ENCODE data around the gene ADCYAP1.
A peak's percentile ranks its signal among the peaks of the same experiment; 100 is the strongest.

Gene ADCYAP1

GRCh38 chr18:902229-902628 lies 2.4 kb upstream of the ADCYAP1 start:
- Histone ChIP-seq H3K27me3 (ENCODE audit: low read depth, low read length) (peaks cover 35% of the 10 kb centered on the region), H3K27ac (ENCODE audit: low read length) (no peak overlapping the region), H3K9me3 (ENCODE audit: control insufficient read depth in 1 of 2, low read length in 2 of 2) (no peaks in the 10 kb centered on the region), H3K36me3 (ENCODE audit: control insufficient read depth in 1 of 2, insufficient read depth in 2 of 2, low read length in 2 of 2) (no peaks in the 10 kb centered on the region), H3K4me3 (ENCODE audit: low read depth in 1 of 2, low read length in 2 of 2) (no peak overlapping the region), H3K4me1 (ENCODE audit: control insufficient read depth in 1 of 2, insufficient read depth in 2 of 2, low read length in 2 of 2) (peaks cover 0 to 30% of the 10 kb centered on the region in 2 donors)

- Histone ChIP-seq H3K36me3 (ENCODE audit: control insufficient read depth in 1 of 2, insufficient read depth in 2 of 2, low read length in 2 of 2) (no peaks in the 10 kb centered on the region), H3K27ac (ENCODE audit: low read length) (no peak overlapping the region), H3K27me3 (ENCODE audit: low read depth, low read length) (peaks cover 46% of the 10 kb centered on the region), H3K4me3 (ENCODE audit: low read depth in 1 of 2, low read length in 2 of 2) (no peak overlapping the region), H3K9me3 (ENCODE audit: control insufficient read depth in 1 of 2, low read length in 2 of 2) (no peaks in the 10 kb centered on the region), H3K4me1 (ENCODE audit: control insufficient read depth in 1 of 2, insufficient read depth in 2 of 2, low read length in 2 of 2) (peaks cover 0 to 42% of the 10 kb centered on the region in 2 donors)
These were observed 970 bp upstream of the ADCYAP1 start for GRCh38 chr18:903701-904100.

DNA sequence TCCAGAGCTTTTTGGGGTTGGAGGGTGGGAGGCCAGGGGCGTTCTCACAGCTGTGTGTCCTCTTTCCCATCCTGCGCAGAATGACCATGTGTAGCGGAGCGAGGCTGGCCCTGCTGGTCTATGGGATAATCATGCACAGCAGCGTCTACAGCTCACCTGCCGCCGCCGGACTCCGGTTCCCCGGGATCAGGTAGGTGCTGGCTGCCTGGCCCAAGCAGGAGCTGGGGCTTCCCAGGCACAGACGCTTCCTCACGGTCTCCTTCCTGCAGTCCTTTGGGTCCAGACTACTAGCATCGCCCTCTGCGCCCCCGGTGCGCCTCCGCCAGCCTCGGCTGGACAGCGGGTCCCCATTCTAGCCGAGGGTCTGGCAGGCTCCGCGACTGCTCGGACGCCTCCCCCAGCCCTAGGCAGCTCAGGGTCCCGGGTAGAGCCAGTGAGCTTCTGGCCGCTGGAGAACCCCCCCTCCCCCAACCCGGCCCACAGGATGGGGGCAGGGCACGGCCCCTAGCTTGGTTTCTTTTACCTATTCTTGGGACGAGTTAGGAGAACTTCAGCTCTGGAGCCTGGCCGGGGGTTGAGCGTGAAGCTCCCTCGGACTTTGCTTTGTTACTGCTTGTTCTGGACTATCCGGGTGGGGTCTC lies 756 bp downstream of the ADCYAP1 start:
- H3K9me3 ChIP-seq (ENCODE audit: control insufficient read depth in 1 of 2, low read length in 2 of 2) = no peaks in the 10 kb centered on the region
- H3K4me3 ChIP-seq (ENCODE audit: low read depth in 1 of 2, low read length in 2 of 2) = no peak overlapping the region
- H3K27ac ChIP-seq (ENCODE audit: low read length) = no peak overlapping the region
- peaks cover 0 to 50% of the 10 kb centered on the region in 2 donors for H3K4me1 ChIP-seq (ENCODE audit: control insufficient read depth in 1 of 2, insufficient read depth in 2 of 2, low read length in 2 of 2)
- H3K36me3 ChIP-seq (ENCODE audit: control insufficient read depth in 1 of 2, insufficient read depth in 2 of 2, low read length in 2 of 2) = no peaks in the 10 kb centered on the region
- H3K27me3 ChIP-seq (ENCODE audit: low read depth, low read length) = peaks cover 57% of the 10 kb centered on the region

DNA sequence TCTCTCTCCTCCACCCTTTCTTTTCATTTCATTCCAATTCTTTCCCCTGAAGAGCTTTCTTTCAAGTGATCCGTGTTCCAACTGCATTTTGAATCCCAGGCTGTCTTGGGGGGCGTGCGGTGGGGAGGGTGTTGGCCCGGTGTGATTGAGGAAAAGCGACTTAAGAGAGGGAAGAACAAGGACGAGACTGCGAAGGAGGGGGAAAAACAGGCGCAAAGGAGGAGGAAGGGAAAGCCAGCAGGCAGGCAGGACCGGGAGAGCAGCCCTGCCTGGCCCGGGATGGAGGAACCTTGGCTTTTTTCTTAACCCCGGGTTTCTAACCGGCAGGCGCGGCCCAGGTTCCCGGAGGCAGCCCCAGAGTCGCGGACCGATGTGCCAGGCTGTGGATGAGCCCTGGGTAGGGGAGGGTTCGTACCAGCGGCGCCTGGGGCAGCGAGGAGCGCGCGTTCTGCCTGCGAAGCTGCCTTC lies 1.3 kb downstream of the ADCYAP1 start:
- H3K27ac ChIP-seq (ENCODE audit: low read length) = no peak overlapping the region
- no peaks in the 10 kb centered on the region for H3K9me3 ChIP-seq (ENCODE audit: control insufficient read depth in 1 of 2, low read length in 2 of 2)
- peaks cover 61% of the 10 kb centered on the region for H3K27me3 ChIP-seq (ENCODE audit: low read depth, low read length)
- H3K4me1 ChIP-seq (ENCODE audit: control insufficient read depth in 1 of 2, insufficient read depth in 2 of 2, low read length in 2 of 2) = peaks cover 0 to 50% of the 10 kb centered on the region in 2 donors
- no peaks in the 10 kb centered on the region for H3K36me3 ChIP-seq (ENCODE audit: control insufficient read depth in 1 of 2, insufficient read depth in 2 of 2, low read length in 2 of 2)
- H3K4me3 ChIP-seq (ENCODE audit: low read depth in 1 of 2, low read length in 2 of 2) = peak overlapping the region in 1 of 2 donors; percentile 74

- H3K36me3 ChIP-seq (ENCODE audit: control insufficient read depth in 1 of 2, insufficient read depth in 2 of 2, low read length in 2 of 2) = no peaks in the 10 kb centered on the region
- peaks cover 65% of the 10 kb centered on the region for H3K27me3 ChIP-seq (ENCODE audit: low read depth, low read length)
- H3K4me3 ChIP-seq (ENCODE audit: low read depth in 1 of 2, low read length in 2 of 2) = peak overlapping the region in 1 of 2 donors; percentile 74
- H3K4me1 ChIP-seq (ENCODE audit: control insufficient read depth in 1 of 2, insufficient read depth in 2 of 2, low read length in 2 of 2) = peaks cover 0 to 50% of the 10 kb centered on the region in 2 donors
- H3K27ac ChIP-seq (ENCODE audit: low read length) = no peak overlapping the region
- H3K9me3 ChIP-seq (ENCODE audit: control insufficient read depth in 1 of 2, low read length in 2 of 2) = no peaks in the 10 kb centered on the region
These were observed 1.9 kb downstream of the ADCYAP1 start for GRCh38 chr18:906416-907114.

DNA sequence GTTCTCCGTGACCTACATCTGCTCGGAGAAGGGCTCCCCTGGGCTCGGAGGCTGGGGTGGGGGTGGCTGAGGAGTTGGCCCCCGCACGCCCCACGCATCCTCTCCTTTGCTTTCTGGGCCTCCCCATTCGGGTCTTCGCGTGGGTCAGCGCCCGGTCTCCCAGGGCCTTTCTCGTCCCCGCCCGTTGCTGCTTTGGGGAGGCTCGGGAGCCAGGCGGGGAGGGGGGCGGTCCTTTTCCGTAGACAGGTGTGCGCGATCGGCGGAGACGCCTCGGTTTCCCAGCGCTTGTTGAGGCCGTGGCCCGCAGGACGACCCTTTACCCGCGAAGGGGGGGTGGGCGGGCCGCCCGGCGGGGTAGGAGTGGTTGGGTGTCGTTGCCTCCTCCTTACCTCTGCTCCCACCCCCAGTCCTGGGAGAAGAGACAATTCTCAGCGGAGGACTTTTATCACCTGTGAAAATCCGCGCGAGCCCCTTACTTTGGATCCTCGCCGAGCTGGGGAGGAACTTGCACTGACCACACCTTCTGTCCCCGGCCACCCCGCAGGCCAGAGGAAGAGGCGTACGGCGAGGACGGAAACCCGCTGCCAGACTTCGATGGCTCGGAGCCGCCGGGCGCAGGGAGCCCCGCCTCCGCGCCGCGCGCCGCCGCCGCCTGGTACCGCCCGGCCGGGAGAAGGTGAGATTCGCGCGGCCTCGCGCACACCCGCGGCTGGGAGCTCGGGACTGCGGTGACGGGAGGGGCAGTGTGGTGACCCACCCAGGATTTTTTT lies 2.6 kb downstream of the ADCYAP1 start:
- Histone ChIP-seq H3K4me1 (ENCODE audit: control insufficient read depth in 1 of 2, insufficient read depth in 2 of 2, low read length in 2 of 2) (peaks cover 0 to 50% of the 10 kb centered on the region in 2 donors), H3K27me3 (ENCODE audit: low read depth, low read length) (peaks cover 65% of the 10 kb centered on the region), H3K9me3 (ENCODE audit: control insufficient read depth in 1 of 2, low read length in 2 of 2) (no peaks in the 10 kb centered on the region), H3K36me3 (ENCODE audit: control insufficient read depth in 1 of 2, insufficient read depth in 2 of 2, low read length in 2 of 2) (no peaks in the 10 kb centered on the region), H3K4me3 (ENCODE audit: low read depth in 1 of 2, low read length in 2 of 2) (peak overlapping the region; percentile 16 to 74), H3K27ac (ENCODE audit: low read length) (no peak overlapping the region)

DNA sequence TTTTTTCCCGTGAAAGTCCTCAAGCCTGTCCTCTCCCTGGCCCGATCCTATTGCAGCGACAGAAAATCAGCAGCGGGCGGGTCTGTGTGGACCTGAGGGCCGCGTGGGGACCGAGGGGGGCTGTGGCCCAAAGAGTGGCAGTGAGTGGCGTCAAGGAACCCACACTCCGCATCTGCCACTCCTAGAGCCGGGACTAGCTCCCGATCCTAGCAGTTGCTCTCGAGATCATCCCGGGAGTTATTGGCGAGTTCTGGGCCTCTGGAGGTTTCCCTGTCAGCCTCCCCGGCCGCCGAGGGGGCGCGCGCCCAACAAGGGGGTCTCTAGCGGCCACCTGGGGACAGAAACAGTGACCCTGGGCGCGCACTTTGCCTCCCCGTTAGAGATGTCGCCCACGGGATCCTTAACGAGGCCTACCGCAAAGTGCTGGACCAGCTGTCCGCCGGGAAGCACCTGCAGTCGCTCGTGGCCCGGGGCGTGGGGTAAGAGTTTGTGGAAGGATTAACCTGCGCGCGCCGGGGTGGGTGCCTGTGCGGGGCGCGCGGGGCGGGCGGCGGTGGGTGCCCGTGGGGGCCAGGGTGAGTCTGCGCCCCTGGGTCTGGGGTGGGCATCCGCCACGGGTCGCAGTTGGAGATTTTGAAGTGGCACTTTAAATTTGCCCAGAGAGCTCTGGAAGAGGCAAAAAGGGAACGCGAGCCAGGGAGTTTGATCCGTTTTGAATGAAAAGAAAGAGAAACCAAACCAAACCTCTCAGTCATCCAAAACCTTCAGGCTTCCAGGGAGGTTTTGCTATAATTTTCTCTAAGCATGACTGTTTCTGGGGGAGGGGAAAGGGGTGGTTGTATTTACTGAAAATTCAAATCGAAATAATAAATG lies 3.5 kb downstream of the ADCYAP1 start:
- peaks cover 0 to 50% of the 10 kb centered on the region in 2 donors for H3K4me1 ChIP-seq (ENCODE audit: control insufficient read depth in 1 of 2, insufficient read depth in 2 of 2, low read length in 2 of 2)
- H3K27me3 ChIP-seq (ENCODE audit: low read depth, low read length) = peaks cover 62% of the 10 kb centered on the region
- no peaks in the 10 kb centered on the region for H3K9me3 ChIP-seq (ENCODE audit: control insufficient read depth in 1 of 2, low read length in 2 of 2)
- H3K27ac ChIP-seq (ENCODE audit: low read length) = no peak overlapping the region
- H3K4me3 ChIP-seq (ENCODE audit: low read depth in 1 of 2, low read length in 2 of 2) = peak overlapping the region; percentile 63 to 74
- H3K36me3 ChIP-seq (ENCODE audit: control insufficient read depth in 1 of 2, insufficient read depth in 2 of 2, low read length in 2 of 2) = no peaks in the 10 kb centered on the region

- peaks cover 0 to 50% of the 10 kb centered on the region in 2 donors for H3K4me1 ChIP-seq (ENCODE audit: control insufficient read depth in 1 of 2, insufficient read depth in 2 of 2, low read length in 2 of 2)
- peak overlapping the region; percentile 63 to 74 for H3K4me3 ChIP-seq (ENCODE audit: low read depth in 1 of 2, low read length in 2 of 2)
- no peak overlapping the region for H3K27ac ChIP-seq (ENCODE audit: low read length)
- no peaks in the 10 kb centered on the region for H3K36me3 ChIP-seq (ENCODE audit: control insufficient read depth in 1 of 2, insufficient read depth in 2 of 2, low read length in 2 of 2)
- H3K27me3 ChIP-seq (ENCODE audit: low read depth, low read length) = peaks cover 62% of the 10 kb centered on the region
- H3K9me3 ChIP-seq (ENCODE audit: control insufficient read depth in 1 of 2, low read length in 2 of 2) = no peaks in the 10 kb centered on the region
These were observed 4.4 kb downstream of the ADCYAP1 start for GRCh38 chr18:908758-909724.

GRCh38 chr18:910247-910646 lies 5.6 kb downstream of the ADCYAP1 start:
- no peak overlapping the region for H3K4me3 ChIP-seq (ENCODE audit: low read depth in 1 of 2, low read length in 2 of 2)

DNA sequence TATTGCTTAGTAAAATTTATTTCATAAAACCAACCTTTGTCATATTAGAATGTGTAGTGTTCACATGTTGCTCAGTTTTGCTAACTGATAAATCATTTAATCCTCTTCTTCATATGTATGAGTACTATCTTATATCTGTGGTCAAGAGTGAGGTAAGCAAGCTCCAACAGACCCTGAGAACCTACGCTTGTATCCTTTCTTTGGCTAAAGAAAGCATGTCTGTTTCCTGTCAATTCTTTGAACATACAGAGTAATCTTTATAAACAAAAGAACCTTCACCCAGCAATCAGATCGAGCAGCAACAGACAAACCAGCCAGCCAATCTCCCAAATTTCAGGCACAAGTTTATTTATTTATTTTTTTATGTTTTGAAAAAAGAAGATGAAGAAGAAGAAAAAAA lies 6.4 kb downstream of the ADCYAP1 start:
- no peak overlapping the region for H3K4me3 ChIP-seq (ENCODE audit: low read depth in 1 of 2, low read length in 2 of 2)

More at GRCh38 chr18:910247-910646, 5.6 kb downstream of the ADCYAP1 start:
- Histone ChIP-seq H3K4me1 (ENCODE audit: control insufficient read depth in 1 of 2, insufficient read depth in 2 of 2, low read length in 2 of 2) (peaks cover 0 to 39% of the 10 kb centered on the region in 2 donors), H3K36me3 (ENCODE audit: control insufficient read depth in 1 of 2, insufficient read depth in 2 of 2, low read length in 2 of 2) (no peaks in the 10 kb centered on the region), H3K27ac (ENCODE audit: low read length) (no peak overlapping the region), H3K9me3 (ENCODE audit: control insufficient read depth in 1 of 2, low read length in 2 of 2) (no peaks in the 10 kb centered on the region), H3K27me3 (ENCODE audit: low read depth, low read length) (peaks cover 50% of the 10 kb centered on the region)

More for the DNA sequence above, 6.4 kb downstream of the ADCYAP1 start:
- peaks cover 0 to 31% of the 10 kb centered on the region in 2 donors for H3K4me1 ChIP-seq (ENCODE audit: control insufficient read depth in 1 of 2, insufficient read depth in 2 of 2, low read length in 2 of 2)
- H3K36me3 ChIP-seq (ENCODE audit: control insufficient read depth in 1 of 2, insufficient read depth in 2 of 2, low read length in 2 of 2) = no peaks in the 10 kb centered on the region
- H3K9me3 ChIP-seq (ENCODE audit: control insufficient read depth in 1 of 2, low read length in 2 of 2) = no peaks in the 10 kb centered on the region
- no peak overlapping the region for H3K27ac ChIP-seq (ENCODE audit: low read length)
- H3K27me3 ChIP-seq (ENCODE audit: low read depth, low read length) = peaks cover 42% of the 10 kb centered on the region

Measured in muscle layer of duodenum (tissue), 2 donors.